GM19025 (cell line): ENCODE results near the gene COPS3.

ENCODE experiments used
- ATAC-seq: cut with Tn5 transposase; IDR thresholded peaks from one replicate; pipeline ENCODE4 v1.9.1; 2021; ENCODE audit warnings: mild to moderate bottlenecking, low read depth, moderate library complexity; ENCODE audit not compliant: unreplicated experiment

The COPS3 gene

GRCh38 chr17:17198281-17198680, 82.8 kb downstream of the COPS3 start:
- ATAC-seq = no peak

DNA sequence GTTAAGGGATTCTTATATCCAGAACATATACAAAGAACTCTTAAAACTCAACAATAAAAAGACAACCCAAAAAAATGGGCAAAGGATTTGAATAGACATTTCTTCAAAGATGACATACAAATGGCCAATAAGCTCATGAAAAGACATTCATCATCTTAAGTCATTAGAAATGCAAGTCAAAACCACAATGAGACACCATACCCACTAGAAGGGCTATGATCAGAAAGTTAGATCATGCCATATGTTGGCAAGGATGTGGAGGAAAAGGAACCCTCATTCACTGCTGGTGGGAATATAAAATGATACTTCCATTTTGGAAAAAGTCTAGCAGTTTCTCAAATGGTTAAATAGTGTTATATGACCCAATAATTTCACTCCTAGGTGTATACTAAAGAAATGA, 84.3 kb downstream of the COPS3 start:
- no peak for ATAC-seq
